SH-SY5Y (cell line): Measurements from ENCODE around the gene REG3A.

Experiments
- GATA2 ChIP-seq: IDR thresholded peaks from 2 replicates; pipeline ENCODE4 v1.6.1; 2011; ENCODE audit warnings: mild to moderate bottlenecking, low read depth, low read length
- GATA3 ChIP-seq: IDR thresholded peaks from 2 replicates; pipeline ENCODE4 v1.6.1; 2011; ENCODE audit warnings: low read depth, mild to moderate bottlenecking, low read length, moderate library complexity

- TF ChIP-seq GATA3 (no peak), GATA2 (no peak)
Measured at GRCh38 chr2:79128406-79128805, 31.1 kb downstream of the REG3A start.
